Measurements from ENCODE around the gene GPAT2. TPM values are rescaled to one million over a fixed set of nuclear protein-coding genes. Genes with fewer than 3 reads are reported as not detected.
"Not testable (repeated sequence)": the region's sequence is repeated elsewhere in the genome, so short reads cannot be mapped to it uniquely, and the experiment has no call there.

GPAT2 gene
- total RNA-seq, 2 experiments from 2014 or later = not detected

GRCh38 chr2:96052632-96053031 is 17.9 kb upstream of the GPAT2 start:
- H3K4me2 ChIP-seq (ENCODE audit: low read length); H4K20me1 ChIP-seq (ENCODE audit: insufficient read depth, low read length); H3K79me2 ChIP-seq (ENCODE audit: insufficient read depth, low read depth, low read length); H3K4me1 ChIP-seq (ENCODE audit: insufficient read depth, low read length, poor library complexity, severe bottlenecking); H2AFZ ChIP-seq (ENCODE audit: low read length); POLR2A ChIA-PET; H3K9me3 ChIP-seq (ENCODE audit: low read length); intact Hi-C loops (cut with micrococcal nuclease; ENCODE audit: unreplicated experiment); H3K4me3 ChIP-seq (ENCODE audit: low read depth, low read length, poor library complexity, severe bottlenecking); BruUV-seq (replicated peaks); CTCF ChIA-PET (ENCODE audit: unreplicated experiment); H3K36me3 ChIP-seq (ENCODE audit: insufficient read depth, low read length); H3K27ac ChIP-seq (ENCODE audit: low read depth, low read length, poor library complexity, severe bottlenecking); H3K9me2 ChIP-seq (ENCODE audit: insufficient read depth, low read length); DNase-seq (ENCODE audit: low spot score): not testable (repeated sequence)

GRCh38 chr2:96049917-96050262 is 15.2 kb upstream of the GPAT2 start:
- H4K20me1 ChIP-seq (ENCODE audit: insufficient read depth, low read length); H2AFZ ChIP-seq (ENCODE audit: low read length); H3K4me3 ChIP-seq (ENCODE audit: low read depth, low read length, poor library complexity, severe bottlenecking); H3K4me2 ChIP-seq (ENCODE audit: low read length); POLR2A ChIA-PET; H3K9me3 ChIP-seq (ENCODE audit: low read length); H3K27ac ChIP-seq (ENCODE audit: low read depth, low read length, poor library complexity, severe bottlenecking); H3K36me3 ChIP-seq (ENCODE audit: insufficient read depth, low read length); BruUV-seq (replicated peaks); H3K4me1 ChIP-seq (ENCODE audit: insufficient read depth, low read length, poor library complexity, severe bottlenecking); intact Hi-C loops (cut with micrococcal nuclease; ENCODE audit: unreplicated experiment); CTCF ChIA-PET (ENCODE audit: unreplicated experiment); H3K9me2 ChIP-seq (ENCODE audit: insufficient read depth, low read length); H3K79me2 ChIP-seq (ENCODE audit: insufficient read depth, low read depth, low read length); DNase-seq (ENCODE audit: low spot score): not testable (repeated sequence)

GRCh38 chr2:96049049-96049916 is 14.6 kb upstream of the GPAT2 start:
- H3K4me2 ChIP-seq (ENCODE audit: low read length); H3K4me1 ChIP-seq (ENCODE audit: insufficient read depth, low read length, poor library complexity, severe bottlenecking); BruUV-seq (replicated peaks); intact Hi-C loops (cut with micrococcal nuclease; ENCODE audit: unreplicated experiment); CTCF ChIA-PET (ENCODE audit: unreplicated experiment); H3K9me3 ChIP-seq (ENCODE audit: low read length); H3K9me2 ChIP-seq (ENCODE audit: insufficient read depth, low read length); H3K27ac ChIP-seq (ENCODE audit: low read depth, low read length, poor library complexity, severe bottlenecking); DNase-seq (ENCODE audit: low spot score); H3K4me3 ChIP-seq (ENCODE audit: low read depth, low read length, poor library complexity, severe bottlenecking); H4K20me1 ChIP-seq (ENCODE audit: insufficient read depth, low read length); H3K36me3 ChIP-seq (ENCODE audit: insufficient read depth, low read length); POLR2A ChIA-PET; H2AFZ ChIP-seq (ENCODE audit: low read length); H3K79me2 ChIP-seq (ENCODE audit: insufficient read depth, low read depth, low read length): not testable (repeated sequence)

- H3K4me1 ChIP-seq (ENCODE audit: insufficient read depth, low read length, poor library complexity, severe bottlenecking); intact Hi-C loops (cut with micrococcal nuclease; ENCODE audit: unreplicated experiment); H3K4me3 ChIP-seq (ENCODE audit: low read depth, low read length, poor library complexity, severe bottlenecking); H4K20me1 ChIP-seq (ENCODE audit: insufficient read depth, low read length); BruUV-seq (replicated peaks); DNase-seq (ENCODE audit: low spot score); H3K27ac ChIP-seq (ENCODE audit: low read depth, low read length, poor library complexity, severe bottlenecking); H2AFZ ChIP-seq (ENCODE audit: low read length); H3K4me2 ChIP-seq (ENCODE audit: low read length); CTCF ChIA-PET (ENCODE audit: unreplicated experiment); H3K9me3 ChIP-seq (ENCODE audit: low read length); H3K79me2 ChIP-seq (ENCODE audit: insufficient read depth, low read depth, low read length); H3K36me3 ChIP-seq (ENCODE audit: insufficient read depth, low read length); H3K9me2 ChIP-seq (ENCODE audit: insufficient read depth, low read length); POLR2A ChIA-PET: not testable (repeated sequence)
Observed at GRCh38 chr2:96035554-96035953, 838 bp upstream of the GPAT2 start.

- BruUV-seq (replicated peaks); H3K36me3 ChIP-seq (ENCODE audit: insufficient read depth, low read length); DNase-seq (ENCODE audit: low spot score); H3K4me1 ChIP-seq (ENCODE audit: insufficient read depth, low read length, poor library complexity, severe bottlenecking); H2AFZ ChIP-seq (ENCODE audit: low read length); H3K4me3 ChIP-seq (ENCODE audit: low read depth, low read length, poor library complexity, severe bottlenecking); H3K9me3 ChIP-seq (ENCODE audit: low read length); POLR2A ChIA-PET; CTCF ChIA-PET (ENCODE audit: unreplicated experiment); H3K79me2 ChIP-seq (ENCODE audit: insufficient read depth, low read depth, low read length); intact Hi-C loops (cut with micrococcal nuclease; ENCODE audit: unreplicated experiment); H3K9me2 ChIP-seq (ENCODE audit: insufficient read depth, low read length); H4K20me1 ChIP-seq (ENCODE audit: insufficient read depth, low read length); H3K27ac ChIP-seq (ENCODE audit: low read depth, low read length, poor library complexity, severe bottlenecking); H3K4me2 ChIP-seq (ENCODE audit: low read length): not testable (repeated sequence)
Observed at GRCh38 chr2:96033997-96034396, 719 bp downstream of the GPAT2 start.

- H3K4me3 ChIP-seq (ENCODE audit: low read depth, low read length, poor library complexity, severe bottlenecking); H3K79me2 ChIP-seq (ENCODE audit: insufficient read depth, low read depth, low read length); intact Hi-C loops (cut with micrococcal nuclease; ENCODE audit: unreplicated experiment); POLR2A ChIA-PET; H3K9me2 ChIP-seq (ENCODE audit: insufficient read depth, low read length); H3K36me3 ChIP-seq (ENCODE audit: insufficient read depth, low read length); H3K9me3 ChIP-seq (ENCODE audit: low read length); CTCF ChIA-PET (ENCODE audit: unreplicated experiment); H3K4me1 ChIP-seq (ENCODE audit: insufficient read depth, low read length, poor library complexity, severe bottlenecking); DNase-seq (ENCODE audit: low spot score); H3K27ac ChIP-seq (ENCODE audit: low read depth, low read length, poor library complexity, severe bottlenecking); H3K4me2 ChIP-seq (ENCODE audit: low read length); BruUV-seq (replicated peaks); H2AFZ ChIP-seq (ENCODE audit: low read length); H4K20me1 ChIP-seq (ENCODE audit: insufficient read depth, low read length): not testable (repeated sequence)
Observed at GRCh38 chr2:96027725-96028325, 6.9 kb downstream of the GPAT2 start.
